IPS-20b (cell line): ENCODE measurements around the gene CST6.

Experiments
- H3K27ac ChIP-seq: one replicate; pipeline ENCODE4 v1.5.1; 2013; ENCODE audit warnings: low read length
- H3K27me3 ChIP-seq: 2 replicates; pipeline ENCODE4 v1.6.1; 2013; ENCODE audit warnings: mild to moderate bottlenecking, low read length, inconsistent platforms; ENCODE audit not compliant: insufficient read depth
- H3K36me3 ChIP-seq: 2 replicates; pipeline ENCODE4 v1.6.1; 2013; ENCODE audit warnings: low read depth, mild to moderate bottlenecking, inconsistent platforms, low read length, moderate library complexity; ENCODE audit not compliant: insufficient read depth
- H3K4me1 ChIP-seq: 2 replicates; pipeline ENCODE4 v1.6.1; 2013; ENCODE audit warnings: mild to moderate bottlenecking, control low read depth, inconsistent platforms, low read length, moderate library complexity; ENCODE audit not compliant: insufficient read depth
- H3K4me3 ChIP-seq: 2 replicates; pipeline ENCODE4 v1.5.1; 2013; ENCODE audit warnings: mild to moderate bottlenecking, low read length, inconsistent platforms
- H3K9ac ChIP-seq: 2 replicates; pipeline ENCODE4 v1.6.1; 2013; ENCODE audit warnings: low read depth, mild to moderate bottlenecking, inconsistent platforms, low read length, moderate library complexity
- H3K9me3 ChIP-seq: 2 replicates; pipeline ENCODE4 v1.6.1; 2013; ENCODE audit warnings: mild to moderate bottlenecking, low read depth, low read length, inconsistent platforms; ENCODE audit not compliant: insufficient read depth

The CST6 gene

GRCh38 chr11:66056501-66056900, 44.7 kb downstream of the CST6 start:
- no peak overlapping the region for H3K9ac ChIP-seq
- peaks cover 72% of the 10 kb centered on the region for H3K36me3 ChIP-seq
- no peak overlapping the region for H3K27ac ChIP-seq
- H3K4me1 ChIP-seq: peaks cover 3% of the 10 kb centered on the region; the same call in 1 of the 2 replicates
- no peaks in the 10 kb centered on the region for H3K9me3 ChIP-seq
- no peak overlapping the region for H3K4me3 ChIP-seq
- H3K27me3 ChIP-seq: no peaks in the 10 kb centered on the region

DNA sequence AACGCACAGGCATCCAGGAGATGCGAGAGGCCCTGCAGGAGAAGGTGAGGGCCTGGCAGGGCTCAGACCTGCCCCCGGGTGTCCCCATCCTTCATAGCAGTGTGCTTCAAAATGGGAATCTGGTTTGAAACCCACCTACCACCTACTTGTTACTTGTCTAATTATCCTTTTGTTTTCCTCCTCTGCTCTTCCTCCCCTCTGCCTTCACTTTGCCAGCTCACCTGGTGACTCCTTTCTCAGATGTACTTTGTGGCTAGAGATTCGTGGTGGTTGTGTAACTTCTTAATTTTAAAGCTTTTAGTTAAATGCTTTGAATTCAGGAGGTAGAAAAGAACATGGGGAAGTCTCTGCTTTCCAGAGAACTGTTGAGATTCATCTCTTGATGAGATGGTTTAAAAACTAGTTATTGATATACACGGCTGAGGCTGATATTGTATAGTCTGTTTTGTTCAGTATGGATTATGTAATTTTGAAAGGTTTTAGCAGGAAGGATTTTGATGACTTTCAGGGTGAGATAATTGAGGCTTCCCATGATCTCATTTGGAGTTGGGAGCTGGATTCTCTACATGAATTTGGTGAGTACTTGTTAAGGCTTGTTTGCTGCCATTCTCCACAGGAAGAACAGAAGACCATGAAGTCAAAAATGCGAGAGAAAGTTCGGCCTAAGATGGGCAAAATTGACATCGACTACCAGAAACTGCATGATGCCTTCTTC, 48.3 kb downstream of the CST6 start:
- H3K9ac ChIP-seq: no peak overlapping the region
- no peaks in the 10 kb centered on the region for H3K4me1 ChIP-seq
- H3K9me3 ChIP-seq: no peaks in the 10 kb centered on the region
- H3K4me3 ChIP-seq: no peak overlapping the region
- peaks cover 99% of the 10 kb centered on the region for H3K36me3 ChIP-seq
- no peaks in the 10 kb centered on the region for H3K27me3 ChIP-seq
- H3K27ac ChIP-seq: no peak overlapping the region

- Histone ChIP-seq H3K4me3 (no peak overlapping the region), H3K4me1 (no peaks in the 10 kb centered on the region), H3K9ac (no peak overlapping the region), H3K9me3 (no peaks in the 10 kb centered on the region), H3K27me3 (no peaks in the 10 kb centered on the region), H3K36me3 (peaks cover 99% of the 10 kb centered on the region), H3K27ac (no peak overlapping the region)
These were observed 49.5 kb downstream of the CST6 start for GRCh38 chr11:66061268-66061667.

DNA sequence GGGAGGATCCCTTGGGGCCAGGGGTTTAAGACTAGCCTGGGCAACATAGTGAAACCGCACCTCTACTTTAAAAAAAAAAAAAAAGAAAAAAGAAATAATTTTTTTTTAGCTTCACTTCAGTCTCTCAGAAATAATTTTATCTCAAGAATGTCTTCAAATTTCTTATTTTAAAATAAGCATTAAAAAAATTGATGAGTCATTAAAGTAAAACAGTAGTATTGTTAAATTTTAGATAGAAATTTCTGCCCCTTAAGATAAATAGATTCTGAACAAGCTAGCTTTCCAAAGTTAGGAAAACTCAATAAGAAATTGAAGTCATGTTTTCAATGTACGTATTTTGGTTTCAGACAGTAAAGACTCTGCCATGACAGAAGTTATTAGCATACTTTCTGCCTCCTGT, 50.6 kb downstream of the CST6 start:
- Histone ChIP-seq H3K36me3 (peaks cover 99% of the 10 kb centered on the region), H3K9ac (no peak overlapping the region), H3K9me3 (no peaks in the 10 kb centered on the region), H3K4me1 (no peaks in the 10 kb centered on the region), H3K27me3 (no peaks in the 10 kb centered on the region), H3K4me3 (no peak overlapping the region), H3K27ac (no peak overlapping the region)
